NCI-H128 (cell line): ENCODE data around the gene EXOSC10.
"Not testable (repeated sequence)": the region's sequence is repeated elsewhere in the genome, so short reads cannot be mapped to it uniquely, and the experiment has no call there.

Source experiments
- DNase-seq: peaks from one replicate; lab custom pipeline; 2025; ENCODE audit not compliant: unreplicated experiment; lab: John Stamatoyannopoulos, UW

EXOSC10 gene

DNA sequence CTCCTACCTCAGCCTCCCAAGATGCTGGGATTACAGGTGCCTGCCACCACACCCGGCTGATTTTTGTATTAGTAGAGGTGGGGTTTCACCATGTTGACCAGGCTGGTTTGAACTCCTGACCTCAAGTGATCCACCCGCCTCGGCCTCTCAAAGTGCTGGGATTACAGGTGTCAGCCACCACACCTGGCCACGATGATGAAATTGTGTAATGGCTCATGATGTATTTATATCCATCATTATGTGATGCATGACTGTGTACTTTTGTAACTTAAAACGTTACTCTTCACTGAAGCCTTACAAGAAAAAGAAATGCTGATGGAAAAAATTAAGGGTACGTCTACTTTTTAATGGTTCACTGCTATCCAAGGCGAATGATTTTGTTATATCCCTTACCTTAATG is 79.7 kb downstream of the EXOSC10 start:
- DNase-seq = no peak

GRCh38 chr1:11019358-11019757 is 80.3 kb downstream of the EXOSC10 start:
- DNase-seq = not testable (repeated sequence)
